DMS53 (cell line): ENCODE measurements around the gene CPT1A.

ENCODE experiments used
- DNase-seq: peaks from one replicate; lab custom pipeline; 2025; lab: John Stamatoyannopoulos, UW

Gene CPT1A

GRCh38 chr11:68854273-68854958 lies 12.7 kb upstream of the CPT1A start:
- no peak for DNase-seq

GRCh38 chr11:68852628-68853027 lies 10.9 kb upstream of the CPT1A start:
- DNase-seq, result no peak

GRCh38 chr11:68848429-68848828 lies 6.7 kb upstream of the CPT1A start:
- no peak for DNase-seq

- DNase-seq, result no peak
Measured at GRCh38 chr11:68847395-68847794, 5.7 kb upstream of the CPT1A start.

GRCh38 chr11:68845351-68846002 lies 3.8 kb upstream of the CPT1A start:
- DNase-seq, result peak; percentile 94

- no peak for DNase-seq
Measured at GRCh38 chr11:68844801-68845200, 3.1 kb upstream of the CPT1A start.

- DNase-seq, result no peak
Measured at GRCh38 chr11:68844376-68844775, 2.7 kb upstream of the CPT1A start.

GRCh38 chr11:68843703-68844312 lies 2.1 kb upstream of the CPT1A start:
- DNase-seq, result peak; percentile 99

GRCh38 chr11:68843052-68843561 lies 1.4 kb upstream of the CPT1A start:
- peak; percentile 89 for DNase-seq

- DNase-seq, result peak; percentile 60
Measured at GRCh38 chr11:68842427-68843051, 823 bp upstream of the CPT1A start.

GRCh38 chr11:68840661-68841653 lies 759 bp downstream of the CPT1A start:
- peak; percentile 87 for DNase-seq

- DNase-seq, result peak; percentile 80
Measured at GRCh38 chr11:68839911-68840641, 1.6 kb downstream of the CPT1A start.

- DNase-seq, result peak; percentile 98
Measured at GRCh38 chr11:68839054-68839865, 2.5 kb downstream of the CPT1A start.

GRCh38 chr11:68838572-68838964 lies 3.1 kb downstream of the CPT1A start:
- DNase-seq, result peak; percentile 59

GRCh38 chr11:68837583-68838571 lies 3.8 kb downstream of the CPT1A start:
- DNase-seq, result no peak

- DNase-seq, result no peak
Measured at GRCh38 chr11:68835749-68836148, 6.0 kb downstream of the CPT1A start.

- no peak for DNase-seq
Measured at GRCh38 chr11:68835328-68835727, 6.4 kb downstream of the CPT1A start.

GRCh38 chr11:68832476-68833181 lies 9.1 kb downstream of the CPT1A start:
- DNase-seq, result no peak
